Activated CD4-positive, alpha-beta T cell treated with anti-CD3 and anti-CD28 coated beads for 36 hours (primary cell): ENCODE measurements around the gene SYT3. TPM values are rescaled to one million over a fixed set of nuclear protein-coding genes. Genes with fewer than 3 reads are reported as not detected.

Experiments used
- ATAC-seq: fragments of 200-7000 bp; cut with Tn5 transposase; one replicate; pipeline ENCODE4 v1.10.0; 2021; ENCODE audit warnings: mild to moderate bottlenecking, moderate library complexity
- CTCF ChIA-PET: fragments of 350-600 bp; sonication (Branson Sonifier 250); formaldehyde crosslinking; loops from one replicate; lab custom pipeline; 2021; ENCODE audit warnings: antibody characterized with exemption; lab: Charles Lee
- POLR2A ChIA-PET: fragments of 350-600 bp; sonication (Branson Sonifier 250); formaldehyde crosslinking; loops from one replicate; lab custom pipeline; 2021; ENCODE audit warnings: antibody characterized with exemption, inconsistent platforms; lab: Charles Lee
- DNase-seq: peaks from one replicate; pipeline ENCODE4 v3.0.0-alpha.2; 2020
- H3K27ac Mint-ChIP-seq: one replicate; pipeline ENCODE4 v1.8.0; 2021; ENCODE audit warnings: mixed read lengths
- H3K27me3 Mint-ChIP-seq: one replicate; pipeline ENCODE4 v1.8.0; 2021; ENCODE audit warnings: mixed read lengths
- H3K36me3 Mint-ChIP-seq: one replicate; pipeline ENCODE4 v1.8.0; 2021; ENCODE audit warnings: low read depth, mixed read lengths
- H3K4me1 Mint-ChIP-seq: one replicate; pipeline ENCODE4 v1.8.0; 2021; ENCODE audit warnings: mixed read lengths
- H3K4me3 Mint-ChIP-seq: one replicate; pipeline ENCODE4 v1.8.0; 2021; ENCODE audit warnings: mild to moderate bottlenecking, moderate library complexity, mixed read lengths
- H3K9me3 Mint-ChIP-seq: one replicate; pipeline ENCODE4 v1.8.0; 2021; ENCODE audit warnings: low read depth, mixed read lengths
- intact Hi-C, 2 experiments: fragments of 100-400 bp; cut with DNase I in 1 of 2; cut with micrococcal nuclease in 1 of 2; formaldehyde crosslinking; loops; one replicate each; pipeline versions ENCODE4 v1.14.2 to v1.15.1; 2022 to 2024; cut with DNase I, micrococcal nuclease
- total RNA-seq, 2 experiments: library from RNA; stranded (reverse); gene quantifications; one replicate each; pipeline ENCODE4 v1.2.3, GENCODE V29; 2021

Gene SYT3
- total RNA-seq, 2 experiments from 2014 or later = 0.11 to 0.16 TPM

- ChIA-PET POLR2A (no interaction called here), CTCF (no interaction called here)
- no peaks in the 10 kb centered on the region for H3K4me1 Mint-ChIP-seq
- no peak for DNase-seq
- peaks cover 35% of the 10 kb centered on the region for H3K27me3 Mint-ChIP-seq
- no peaks in the 10 kb centered on the region for H3K36me3 Mint-ChIP-seq
- intact Hi-C loops = no loop called here
- peak; percentile 39 for ATAC-seq
- no peaks in the 10 kb centered on the region for H3K9me3 Mint-ChIP-seq
- no peak within 1 kb of the TSS for H3K4me3 Mint-ChIP-seq
- H3K27ac Mint-ChIP-seq = no peak within 1 kb of the TSS
These were observed 10.0 kb upstream of the SYT3 start, which contains the start of gene C19orf81 for GRCh38 chr19:50649433-50650391. C19orf81 (plus strand) TSS chr19:50649445; CDS start chr19:50649445, 0 bp downstream.

GRCh38 chr19:50648659-50649058, 9.0 kb upstream of the SYT3 start:
- Mint-ChIP-seq H3K27me3 (peaks cover 26% of the 10 kb centered on the region), H3K27ac (no peak overlapping the region), H3K4me3 (no peak overlapping the region), H3K4me1 (no peaks in the 10 kb centered on the region), H3K9me3 (no peaks in the 10 kb centered on the region), H3K36me3 (no peaks in the 10 kb centered on the region)
- DNase-seq (no peak), ATAC-seq (no peak)
- intact Hi-C loops = no loop called here
- ChIA-PET CTCF (no interaction called here), POLR2A (no interaction called here)

- Mint-ChIP-seq H3K27me3 (peaks cover 20% of the 10 kb centered on the region), H3K36me3 (no peaks in the 10 kb centered on the region), H3K4me1 (no peaks in the 10 kb centered on the region), H3K4me3 (no peak overlapping the region), H3K27ac (no peak overlapping the region), H3K9me3 (no peaks in the 10 kb centered on the region)
- DNase-seq = no peak
- POLR2A ChIA-PET = no interaction called here
- no peak for ATAC-seq
- CTCF ChIA-PET = no interaction called here
- intact Hi-C loops = no loop called here
These were observed 8.4 kb upstream of the SYT3 start for GRCh38 chr19:50647879-50648615.

GRCh38 chr19:50646074-50646807, 6.6 kb upstream of the SYT3 start:
- H3K36me3 Mint-ChIP-seq = no peaks in the 10 kb centered on the region
- ATAC-seq (no peak), DNase-seq (no peak)
- peaks cover 19% of the 10 kb centered on the region for H3K27me3 Mint-ChIP-seq
- no peak overlapping the region for H3K27ac Mint-ChIP-seq
- ChIA-PET CTCF (no interaction called here), POLR2A (interaction anchor here (0.7 kb wide), 1 partner anchor 16 kb away, joined by 3 read pairs; no protein-coding TSS in a partner anchor)
- intact Hi-C loops = no loop called here
- no peaks in the 10 kb centered on the region for H3K9me3 Mint-ChIP-seq
- no peaks in the 10 kb centered on the region for H3K4me1 Mint-ChIP-seq
- no peak overlapping the region for H3K4me3 Mint-ChIP-seq

- intact Hi-C loops = no loop called here
- ATAC-seq = no peak
- CTCF ChIA-PET = no interaction called here
These were observed 5.4 kb upstream of the SYT3 start for GRCh38 chr19:50645107-50645506.

GRCh38 chr19:50644315-50644915, 4.7 kb upstream of the SYT3 start:
- H3K27me3 Mint-ChIP-seq = peaks cover 12% of the 10 kb centered on the region
- no peak for ATAC-seq
- H3K27ac Mint-ChIP-seq = no peak overlapping the region
- no peak overlapping the region for H3K4me3 Mint-ChIP-seq
- POLR2A ChIA-PET = no interaction called here
- no peaks in the 10 kb centered on the region for H3K4me1 Mint-ChIP-seq
- H3K36me3 Mint-ChIP-seq = no peaks in the 10 kb centered on the region
- CTCF ChIA-PET = no interaction called here
- DNase-seq = no peak
- H3K9me3 Mint-ChIP-seq = no peaks in the 10 kb centered on the region
- intact Hi-C loops = no loop called here

More at GRCh38 chr19:50645107-50645506, 5.4 kb upstream of the SYT3 start:
- H3K4me3 Mint-ChIP-seq = no peak overlapping the region
- H3K27me3 Mint-ChIP-seq = peaks cover 17% of the 10 kb centered on the region
- POLR2A ChIA-PET = no interaction called here
- DNase-seq = no peak
- no peaks in the 10 kb centered on the region for H3K4me1 Mint-ChIP-seq
- H3K27ac Mint-ChIP-seq = no peak overlapping the region
- no peaks in the 10 kb centered on the region for H3K9me3 Mint-ChIP-seq
- no peaks in the 10 kb centered on the region for H3K36me3 Mint-ChIP-seq

GRCh38 chr19:50640368-50640767, 687 bp upstream of the SYT3 start:
- Mint-ChIP-seq H3K27me3 (peaks cover 31% of the 10 kb centered on the region), H3K9me3 (peaks cover 1% of the 10 kb centered on the region), H3K27ac (no peak overlapping the region), H3K4me1 (peaks cover 4% of the 10 kb centered on the region), H3K4me3 (no peak overlapping the region), H3K36me3 (no peaks in the 10 kb centered on the region)
- no peak for DNase-seq
- intact Hi-C loops = no loop called here
- no peak for ATAC-seq
- ChIA-PET CTCF (interaction anchor here (0.6 kb wide), 2 partner anchors 154 to 206 kb away, joined by 3 read pairs; no protein-coding TSS in a partner anchor), POLR2A (no interaction called here)

GRCh38 chr19:50638600-50638999, 1.1 kb downstream of the SYT3 start:
- peaks cover 10% of the 10 kb centered on the region for H3K9me3 Mint-ChIP-seq
- no peak overlapping the region for H3K4me3 Mint-ChIP-seq
- no peaks in the 10 kb centered on the region for H3K36me3 Mint-ChIP-seq
- H3K27ac Mint-ChIP-seq = no peak overlapping the region
- ATAC-seq (no peak), DNase-seq (no peak)
- peaks cover 34% of the 10 kb centered on the region for H3K27me3 Mint-ChIP-seq
- intact Hi-C loops = no loop called here
- peaks cover 4% of the 10 kb centered on the region for H3K4me1 Mint-ChIP-seq
- POLR2A ChIA-PET = interaction anchor here (0.7 kb wide), 1 partner anchor 331 kb away, joined by 9 read pairs; no protein-coding TSS in a partner anchor
- CTCF ChIA-PET = no interaction called here

GRCh38 chr19:50636317-50637085, 3.2 kb downstream of the SYT3 start:
- ChIA-PET POLR2A (no interaction called here), CTCF (no interaction called here)
- peaks cover 4% of the 10 kb centered on the region for H3K4me1 Mint-ChIP-seq
- no peak for DNase-seq
- H3K27ac Mint-ChIP-seq = no peak overlapping the region
- no peak for ATAC-seq
- no peak overlapping the region for H3K4me3 Mint-ChIP-seq
- no peaks in the 10 kb centered on the region for H3K36me3 Mint-ChIP-seq
- intact Hi-C loops = no loop called here
- peaks cover 29% of the 10 kb centered on the region for H3K27me3 Mint-ChIP-seq
- peaks cover 15% of the 10 kb centered on the region for H3K9me3 Mint-ChIP-seq

- intact Hi-C loops = no loop called here
- no peaks in the 10 kb centered on the region for H3K36me3 Mint-ChIP-seq
- H3K27me3 Mint-ChIP-seq = peaks cover 32% of the 10 kb centered on the region
- H3K27ac Mint-ChIP-seq = no peak overlapping the region
- ATAC-seq (no peak), DNase-seq (no peak)
- peaks cover 2% of the 10 kb centered on the region for H3K4me1 Mint-ChIP-seq
- peaks cover 15% of the 10 kb centered on the region for H3K9me3 Mint-ChIP-seq
- no peak overlapping the region for H3K4me3 Mint-ChIP-seq
- ChIA-PET CTCF (no interaction called here), POLR2A (interaction anchor here (0.6 kb wide), 1 partner anchor 441 kb away, joined by 8 read pairs; no protein-coding TSS in a partner anchor)
These were observed 5.7 kb downstream of the SYT3 start for GRCh38 chr19:50633973-50634372.
